ENCODE results near the gene RILPL2.
"Not testable (repeated sequence)": the region's sequence is repeated elsewhere in the genome, so short reads cannot be mapped to it uniquely, and the experiment has no call there.

RILPL2 gene

GRCh38 chr12:123401753-123402683 lies 34.5 kb downstream of the RILPL2 start:
- no peak for DNase-seq (ENCODE audit: low read depth)

- DNase-seq (ENCODE audit: low read depth): no peak
Measured at GRCh38 chr12:123399255-123399617, 37.2 kb downstream of the RILPL2 start.

DNA sequence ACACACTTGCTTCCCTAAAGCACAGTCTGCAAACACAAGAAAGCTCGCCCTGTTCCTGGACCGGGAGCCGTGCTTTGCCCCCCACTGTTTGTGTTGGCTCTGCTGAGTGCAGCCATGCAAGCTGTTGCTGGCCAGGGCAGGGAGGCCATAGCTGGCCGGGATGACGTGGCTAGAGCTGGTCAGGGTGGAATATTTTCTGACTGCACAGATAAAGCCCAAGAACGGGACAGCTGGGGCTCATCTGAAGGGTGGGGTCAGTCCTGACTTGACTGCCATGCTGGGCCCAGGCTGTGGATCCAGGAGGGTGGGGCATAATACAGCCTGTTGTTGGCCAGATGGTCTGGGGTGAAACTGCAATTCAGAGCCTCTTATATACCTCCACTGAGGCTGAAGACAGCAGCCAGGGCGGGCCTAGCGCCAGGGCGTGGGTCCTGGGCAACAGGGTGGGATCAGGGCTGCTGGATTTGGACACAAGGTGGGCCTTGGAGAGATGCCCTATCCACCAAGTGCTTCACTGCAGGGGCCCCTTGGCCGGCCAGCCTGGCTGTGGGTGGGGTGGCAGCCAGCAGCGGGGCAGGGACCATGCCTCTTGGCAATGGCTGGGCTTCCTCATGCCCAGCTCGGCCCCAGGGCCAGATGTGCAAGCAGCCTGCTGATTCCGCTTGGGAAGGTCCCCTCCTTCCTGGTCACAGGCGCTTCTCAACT lies 37.8 kb downstream of the RILPL2 start:
- no peak for DNase-seq (ENCODE audit: low read depth)

- DNase-seq (ENCODE audit: low read depth): no peak
Measured at GRCh38 chr12:123398177-123398549, 38.3 kb downstream of the RILPL2 start.

GRCh38 chr12:123397400-123397799 lies 39.1 kb downstream of the RILPL2 start:
- DNase-seq (ENCODE audit: low read depth): no peak

GRCh38 chr12:123396954-123397353 lies 39.5 kb downstream of the RILPL2 start:
- DNase-seq (ENCODE audit: low read depth): no peak

DNA sequence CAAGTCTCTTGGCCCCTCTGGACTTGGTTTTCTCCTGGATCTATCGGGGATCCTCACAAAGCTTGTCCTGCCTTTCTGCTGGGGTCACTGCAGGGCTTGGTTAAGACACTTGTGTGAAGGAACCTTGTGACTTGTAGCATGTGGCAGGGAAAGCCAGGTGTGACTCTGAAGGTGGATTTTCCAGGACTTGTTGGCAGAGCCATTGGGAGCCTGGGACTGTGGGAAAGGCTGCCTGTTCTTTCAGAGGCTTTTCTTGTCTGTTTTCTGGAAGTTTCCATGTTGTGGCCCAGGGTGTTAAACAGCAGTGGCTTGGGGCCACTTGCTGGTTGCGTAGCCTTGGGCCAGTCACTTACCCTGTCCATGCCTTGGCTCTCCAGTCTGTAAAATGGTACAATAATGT lies 39.9 kb downstream of the RILPL2 start:
- DNase-seq (ENCODE audit: low read depth): no peak

GRCh38 chr12:123395236-123395635 lies 41.2 kb downstream of the RILPL2 start:
- DNase-seq (ENCODE audit: low read depth): no peak

GRCh38 chr12:123393747-123394146 lies 42.7 kb downstream of the RILPL2 start:
- no peak for DNase-seq (ENCODE audit: low read depth)

GRCh38 chr12:123391546-123392343 lies 44.7 kb downstream of the RILPL2 start:
- DNase-seq (ENCODE audit: low read depth): no peak

DNA sequence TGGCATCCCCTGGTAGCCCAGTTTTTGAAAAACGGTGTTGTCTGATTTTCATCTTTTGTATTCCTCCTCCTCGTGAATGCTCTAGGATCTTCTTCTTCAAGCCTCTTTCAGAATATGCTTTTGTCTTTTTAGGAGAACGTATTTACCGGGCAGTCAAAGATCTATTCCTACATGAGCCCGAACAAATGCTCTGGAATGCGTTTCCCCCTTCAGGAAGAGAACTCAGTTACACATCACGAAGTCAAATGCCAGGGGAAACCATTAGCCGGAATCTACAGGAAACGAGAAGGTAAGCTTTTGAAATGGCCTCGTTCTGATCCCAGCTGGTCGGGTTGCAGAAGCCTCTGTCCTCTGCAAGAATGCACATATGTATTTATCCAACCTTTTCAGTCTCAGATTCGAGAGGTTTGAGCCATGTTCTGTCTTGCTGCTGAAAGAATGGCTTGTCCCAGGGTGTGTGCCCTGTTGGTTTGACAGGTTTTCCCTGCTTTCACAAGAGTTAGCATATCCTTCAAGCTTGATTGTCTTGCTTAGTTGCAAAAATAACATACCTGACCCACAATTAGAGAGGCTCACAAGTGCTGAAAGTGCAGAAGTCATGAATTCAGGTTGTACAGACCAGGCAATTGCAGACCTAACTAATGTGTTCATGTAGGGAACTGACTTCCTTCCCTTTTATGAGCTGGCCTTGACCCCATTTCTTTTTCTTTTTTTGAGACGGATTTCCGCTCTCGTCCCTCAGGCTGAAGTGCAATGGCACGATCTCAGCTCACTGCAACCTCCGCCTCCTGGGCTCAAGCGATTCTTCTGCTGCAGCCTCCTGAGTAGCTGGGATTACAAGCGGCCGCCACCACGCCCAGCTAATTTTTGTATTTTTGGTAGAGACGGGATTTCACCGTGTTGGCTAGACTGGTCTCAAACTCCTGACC lies 45.7 kb downstream of the RILPL2 start:
- no peak for DNase-seq (ENCODE audit: low read depth)

DNA sequence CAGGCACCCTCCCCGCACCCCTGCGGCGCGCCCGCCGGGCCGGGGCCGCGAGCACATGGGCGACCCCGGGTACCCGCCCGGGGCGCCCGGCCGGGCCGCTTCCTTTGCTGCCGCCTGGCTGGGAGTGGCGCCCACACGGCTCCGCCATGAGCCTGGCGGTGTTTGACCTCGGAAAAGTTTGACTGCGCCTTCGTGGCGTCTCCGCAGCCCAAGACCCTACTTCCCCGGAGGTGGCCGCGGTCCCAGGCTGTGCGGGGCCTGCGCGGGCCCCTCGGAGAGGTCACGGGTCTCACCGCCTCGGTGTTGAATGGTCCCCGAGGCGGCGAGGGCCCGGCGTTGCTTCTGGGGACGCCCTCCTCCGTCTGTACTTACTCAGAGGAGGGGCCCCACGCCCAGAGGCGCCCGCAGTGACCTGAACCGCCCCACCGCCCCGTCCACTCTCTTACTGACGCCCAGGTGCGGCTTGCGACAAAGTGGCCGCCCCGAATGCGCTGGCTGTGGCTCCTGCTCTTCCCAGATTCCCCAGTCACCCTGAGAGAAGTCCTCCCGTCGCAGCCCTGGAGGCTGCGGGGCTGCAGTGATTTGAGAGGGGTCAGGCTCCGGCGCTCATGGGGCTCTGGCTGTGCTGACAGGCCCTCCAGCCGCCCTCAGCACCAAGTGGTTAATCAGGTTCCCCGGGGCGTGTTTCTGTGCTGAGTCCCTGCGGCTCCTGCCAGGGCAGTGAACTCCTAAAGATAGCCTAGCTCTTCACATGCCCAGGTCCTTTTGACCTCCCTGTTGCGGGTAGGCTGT lies 46.7 kb downstream of the RILPL2 start:
- no peak for DNase-seq (ENCODE audit: low read depth)

DNA sequence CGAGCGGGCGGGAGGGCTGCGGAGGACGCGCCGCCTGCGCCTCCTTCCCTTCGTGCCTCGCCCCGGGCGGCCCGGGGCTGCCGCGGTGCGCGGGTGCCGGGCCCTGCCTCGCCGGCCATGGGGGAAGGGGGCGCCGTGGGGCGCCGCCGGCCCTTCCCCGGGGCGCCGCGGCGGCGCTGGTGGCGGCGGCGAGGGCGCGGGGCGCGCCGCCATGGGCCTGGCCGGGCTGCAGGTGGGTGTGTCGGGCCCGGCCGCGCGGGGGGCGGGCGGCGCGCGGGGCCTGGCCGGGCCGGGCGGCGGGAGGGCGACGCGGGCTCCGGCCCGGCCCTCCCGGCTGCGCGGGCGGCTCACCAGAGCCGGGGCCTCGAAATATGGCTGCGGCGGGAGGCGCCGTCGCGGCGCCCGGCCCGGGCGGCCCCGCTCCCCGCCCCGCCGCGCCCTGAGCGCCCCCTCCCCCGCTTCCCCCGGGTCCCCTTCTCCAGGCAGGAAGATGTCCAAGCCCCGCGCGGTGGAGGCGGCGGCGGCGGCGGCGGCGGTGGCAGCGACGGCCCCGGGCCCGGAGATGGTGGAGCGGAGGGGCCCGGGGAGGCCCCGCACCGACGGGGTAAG lies 47.4 kb downstream of the RILPL2 start:
- DNase-seq (ENCODE audit: low read depth): no peak

DNA sequence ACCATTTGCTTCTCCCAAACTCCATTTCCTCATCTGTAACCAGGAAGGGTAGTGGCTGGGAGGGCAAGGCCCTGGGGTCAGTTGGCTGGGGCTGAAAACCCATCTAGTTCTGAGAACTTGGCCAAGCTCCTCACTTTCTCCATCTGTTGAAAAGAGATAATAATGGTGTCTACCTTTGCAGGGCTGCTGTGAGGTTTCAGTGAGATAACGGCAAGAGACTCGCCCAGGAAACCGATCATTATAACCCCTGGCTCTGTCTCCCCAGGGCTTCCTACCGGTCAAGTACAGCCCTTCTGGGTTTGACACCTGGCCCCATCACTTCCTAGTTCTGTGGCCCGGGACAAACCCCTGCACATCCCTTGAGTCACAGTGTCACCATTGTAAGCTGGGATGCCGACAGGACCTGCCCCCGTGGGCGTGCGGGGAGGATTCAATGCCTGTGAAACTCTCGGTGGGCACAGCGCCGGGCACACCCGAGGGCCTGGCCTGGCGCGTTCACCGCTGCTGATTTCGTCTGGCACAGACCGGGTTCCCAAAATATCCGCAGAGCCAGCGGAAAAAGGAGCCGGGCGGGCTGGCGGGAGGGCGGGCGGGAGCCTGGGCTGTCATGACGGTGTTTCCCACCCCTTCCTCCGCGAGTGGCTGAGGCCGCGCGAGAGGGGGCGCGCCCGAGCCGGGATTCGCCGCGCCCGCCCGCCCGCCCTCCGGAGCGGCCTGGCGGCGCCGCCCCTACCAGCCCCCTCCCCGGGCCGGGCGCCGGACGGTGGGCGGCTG lies 48.1 kb downstream of the RILPL2 start:
- peak; percentile 58 for DNase-seq (ENCODE audit: low read depth)

DNA sequence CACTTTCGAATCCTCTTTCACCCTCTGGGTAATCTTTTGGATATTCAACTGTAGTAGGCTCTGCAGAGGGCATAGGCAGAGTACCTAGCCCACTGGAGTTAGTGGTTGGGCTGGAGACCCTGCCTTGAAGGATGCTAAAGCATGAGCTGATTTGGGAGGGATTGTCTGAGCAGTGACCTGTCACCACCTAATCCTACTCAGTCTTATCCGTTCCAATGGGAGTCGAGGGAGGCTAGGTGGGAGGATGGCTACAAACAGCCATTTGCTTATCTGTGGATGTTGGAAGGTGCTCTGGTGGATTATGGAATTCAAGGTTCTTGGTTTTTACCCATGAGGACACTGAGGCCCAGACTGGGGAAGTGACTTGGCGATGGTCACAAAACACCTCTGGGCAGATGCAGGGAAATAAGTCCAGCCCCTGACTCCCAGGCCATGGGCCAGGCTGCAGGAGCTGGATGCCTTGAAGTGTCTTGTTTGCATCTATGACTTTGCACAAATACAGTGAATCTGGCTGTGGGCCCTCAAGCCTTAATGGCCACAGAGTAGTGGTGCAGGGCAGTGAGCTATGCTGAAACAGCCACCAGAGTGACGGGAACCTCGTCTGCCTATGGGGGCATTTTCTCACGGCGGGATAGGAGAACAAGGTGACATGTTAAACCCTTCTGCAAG lies 48.8 kb downstream of the RILPL2 start:
- no peak for DNase-seq (ENCODE audit: low read depth)

- DNase-seq (ENCODE audit: low read depth): not testable (repeated sequence)
Measured at GRCh38 chr12:123385536-123385935, 50.9 kb downstream of the RILPL2 start.

DNA sequence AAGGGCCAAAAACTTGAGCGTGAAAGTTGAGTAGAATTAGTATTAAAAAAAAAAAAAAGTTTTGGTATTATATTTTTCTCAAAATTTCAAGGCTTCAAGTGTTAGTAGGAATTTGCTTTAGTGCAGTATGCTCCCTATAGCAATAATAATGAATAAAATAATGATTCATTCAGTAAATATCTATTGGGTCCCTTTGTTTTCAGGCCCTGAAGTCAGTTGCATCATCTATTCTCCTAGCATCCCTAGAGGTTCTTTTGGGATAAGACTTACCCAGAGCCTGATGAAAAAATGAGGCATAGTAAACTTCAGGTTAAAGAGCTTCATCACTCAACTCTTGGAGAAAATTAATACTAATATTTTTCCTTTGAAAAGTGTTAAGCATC lies 51.5 kb downstream of the RILPL2 start:
- no peak for DNase-seq (ENCODE audit: low read depth)

DNA sequence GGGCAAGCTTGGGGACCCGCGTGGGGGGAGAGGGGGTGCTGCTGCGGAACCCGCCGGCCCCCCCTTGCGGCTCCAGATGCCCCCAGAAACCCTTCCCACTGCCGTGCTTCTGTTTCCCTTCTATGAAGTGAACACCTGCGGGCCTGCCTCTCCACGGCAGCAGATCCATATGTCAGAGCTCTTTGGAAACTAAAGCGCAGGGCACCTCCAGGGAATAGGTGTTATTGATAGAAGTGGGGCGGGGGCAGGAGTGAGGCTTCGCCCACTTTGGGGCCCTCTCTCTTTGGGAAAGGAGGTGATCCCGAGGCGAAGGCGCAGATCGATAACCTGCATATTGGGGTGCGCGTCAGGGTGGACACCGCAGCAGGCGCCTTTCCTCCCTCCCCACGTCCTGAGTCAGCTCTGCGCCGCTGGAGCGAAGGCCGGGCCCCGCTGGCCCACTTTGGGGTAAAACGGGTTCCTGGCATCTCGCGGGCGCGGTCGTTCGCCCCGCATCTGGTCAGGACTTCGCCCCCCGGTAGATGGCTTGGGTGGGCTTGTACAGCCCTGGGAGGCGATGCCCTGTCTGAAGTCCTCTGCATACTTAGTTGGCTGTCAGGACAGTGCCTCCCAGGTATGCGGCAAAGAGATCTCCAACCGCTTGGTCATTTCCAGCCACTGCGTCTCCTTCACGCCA lies 52.0 kb downstream of the RILPL2 start:
- DNase-seq (ENCODE audit: low read depth): no peak
